ENCODE data around the gene SRSF4.
"Not testable (repeated sequence)": the region's sequence is repeated elsewhere in the genome, so short reads cannot be mapped to it uniquely, and the experiment has no call there.

Gene SRSF4

GRCh38 chr1:29162476-29163138 is 19.1 kb downstream of the SRSF4 start:
- no peak for DNase-seq (ENCODE audit: low read depth in 3 of 3)

GRCh38 chr1:29162025-29162424 is 19.7 kb downstream of the SRSF4 start:
- DNase-seq (ENCODE audit: low read depth in 3 of 3) = no peak

- DNase-seq (ENCODE audit: low read depth in 3 of 3) = no peak
These were observed 21.9 kb downstream of the SRSF4 start for GRCh38 chr1:29159773-29160172.

- DNase-seq (ENCODE audit: low read depth in 3 of 3) = no peak
These were observed 24.5 kb downstream of the SRSF4 start for GRCh38 chr1:29157269-29157601.

GRCh38 chr1:29156543-29157268 is 25.0 kb downstream of the SRSF4 start:
- no peak for DNase-seq (ENCODE audit: low read depth in 3 of 3)

GRCh38 chr1:29152046-29152805 is 29.5 kb downstream of the SRSF4 start:
- DNase-seq (ENCODE audit: low read depth in 3 of 3) = no peak

GRCh38 chr1:29150346-29150745 is 31.4 kb downstream of the SRSF4 start:
- not testable (repeated sequence) for DNase-seq (ENCODE audit: low read depth in 3 of 3)

- no peak for DNase-seq (ENCODE audit: low read depth in 3 of 3)
These were observed 32.8 kb downstream of the SRSF4 start for GRCh38 chr1:29148656-29149491.

GRCh38 chr1:29145739-29146437 is 35.8 kb downstream of the SRSF4 start:
- no peak for DNase-seq (ENCODE audit: low read depth in 3 of 3)

- no peak for DNase-seq (ENCODE audit: low read depth in 3 of 3)
These were observed 37.5 kb downstream of the SRSF4 start for GRCh38 chr1:29144178-29144577.

- no peak for DNase-seq (ENCODE audit: low read depth in 3 of 3)
These were observed 39.0 kb downstream of the SRSF4 start for GRCh38 chr1:29142714-29143113.

- DNase-seq (ENCODE audit: low read depth in 3 of 3) = no peak
These were observed 45.2 kb downstream of the SRSF4 start for GRCh38 chr1:29136391-29136915.

- DNase-seq (ENCODE audit: low read depth in 3 of 3) = no peak
These were observed 47.0 kb downstream of the SRSF4 start for GRCh38 chr1:29134695-29135028.

- no peak for DNase-seq (ENCODE audit: low read depth in 3 of 3)
These were observed 47.6 kb downstream of the SRSF4 start for GRCh38 chr1:29133861-29134694.

- DNase-seq (ENCODE audit: low read depth in 3 of 3) = not testable (repeated sequence)
These were observed 50.6 kb downstream of the SRSF4 start for GRCh38 chr1:29131056-29131455.

- DNase-seq (ENCODE audit: low read depth in 3 of 3) = no peak
These were observed 51.8 kb downstream of the SRSF4 start for GRCh38 chr1:29129916-29130315.

GRCh38 chr1:29128739-29129138 is 53.0 kb downstream of the SRSF4 start:
- DNase-seq (ENCODE audit: low read depth in 3 of 3) = no peak

GRCh38 chr1:29126198-29126597 is 55.5 kb downstream of the SRSF4 start:
- DNase-seq (ENCODE audit: low read depth in 3 of 3) = no peak

- no peak for DNase-seq (ENCODE audit: low read depth in 3 of 3)
These were observed 55.9 kb downstream of the SRSF4 start for GRCh38 chr1:29125788-29126187.

- DNase-seq (ENCODE audit: low read depth in 3 of 3) = no peak
These were observed 56.5 kb downstream of the SRSF4 start for GRCh38 chr1:29125237-29125641.

Measured in stimulated activated CD4-positive, alpha-beta T cell treated with anti-CD3 and anti-CD28 coated beads, TNF-alpha, amount 100 ng/mL, for 48 hours (primary cell).